ENCODE measurements around the gene AQP1.

AQP1 gene

GRCh38 chr7:30954914-30955313, 43.3 kb downstream of the AQP1 start:
- no peaks in the 10 kb centered on the region for H3K36me3 ChIP-seq
- H3K4me3 ChIP-seq (ENCODE audit: low read depth, low read length) = no peak overlapping the region
- H3K27me3 ChIP-seq = peaks cover 12% of the 10 kb centered on the region
- no peak for DNase-seq
- no peaks in the 10 kb centered on the region for H3K4me1 ChIP-seq
- TF ChIP-seq, protein P1, sequence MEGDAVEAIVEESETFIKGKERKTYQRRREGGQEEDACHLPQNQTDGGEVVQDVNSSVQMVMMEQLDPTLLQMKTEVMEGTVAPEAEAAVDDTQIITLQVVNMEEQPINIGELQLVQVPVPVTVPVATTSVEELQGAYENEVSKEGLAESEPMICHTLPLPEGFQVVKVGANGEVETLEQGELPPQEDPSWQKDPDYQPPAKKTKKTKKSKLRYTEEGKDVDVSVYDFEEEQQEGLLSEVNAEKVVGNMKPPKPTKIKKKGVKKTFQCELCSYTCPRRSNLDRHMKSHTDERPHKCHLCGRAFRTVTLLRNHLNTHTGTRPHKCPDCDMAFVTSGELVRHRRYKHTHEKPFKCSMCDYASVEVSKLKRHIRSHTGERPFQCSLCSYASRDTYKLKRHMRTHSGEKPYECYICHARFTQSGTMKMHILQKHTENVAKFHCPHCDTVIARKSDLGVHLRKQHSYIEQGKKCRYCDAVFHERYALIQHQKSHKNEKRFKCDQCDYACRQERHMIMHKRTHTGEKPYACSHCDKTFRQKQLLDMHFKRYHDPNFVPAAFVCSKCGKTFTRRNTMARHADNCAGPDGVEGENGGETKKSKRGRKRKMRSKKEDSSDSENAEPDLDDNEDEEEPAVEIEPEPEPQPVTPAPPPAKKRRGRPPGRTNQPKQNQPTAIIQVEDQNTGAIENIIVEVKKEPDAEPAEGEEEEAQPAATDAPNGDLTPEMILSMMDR (IDR thresholded peaks at IDR 0.05; ENCODE audit: low read depth, low read length) = no peak
- H3K9me3 ChIP-seq = no peaks in the 10 kb centered on the region

DNA sequence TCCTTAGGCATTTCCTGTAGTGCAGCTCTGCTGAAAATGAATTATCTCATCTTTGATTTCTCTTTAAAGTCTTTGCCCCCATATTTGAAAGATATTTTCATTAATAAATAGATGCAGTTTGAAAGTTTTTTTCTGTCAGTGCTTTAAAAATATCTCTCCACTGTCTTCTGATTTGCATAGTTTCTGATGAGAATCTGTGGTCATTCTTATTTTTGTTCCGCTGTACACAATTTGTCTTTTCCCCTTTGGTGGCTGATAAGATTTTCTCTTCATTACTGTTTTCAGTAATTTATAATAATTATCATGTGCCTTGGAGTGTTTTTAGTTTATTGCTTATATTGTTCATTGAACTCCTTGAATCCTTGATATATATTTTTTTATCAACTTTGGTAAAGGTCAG, 45.1 kb downstream of the AQP1 start:
- Histone ChIP-seq H3K4me1 (no peaks in the 10 kb centered on the region), H3K27me3 (0 out of 2 replicates have a peak, but pooled peaks cover 1% of the 10 kb centered on the region), H3K4me3 (ENCODE audit: low read depth, low read length) (no peak overlapping the region), H3K9me3 (no peaks in the 10 kb centered on the region), H3K36me3 (no peaks in the 10 kb centered on the region)
- TF ChIP-seq, protein P1 (IDR thresholded peaks at IDR 0.05; ENCODE audit: low read depth, low read length) = no peak
- no peak for DNase-seq

DNA sequence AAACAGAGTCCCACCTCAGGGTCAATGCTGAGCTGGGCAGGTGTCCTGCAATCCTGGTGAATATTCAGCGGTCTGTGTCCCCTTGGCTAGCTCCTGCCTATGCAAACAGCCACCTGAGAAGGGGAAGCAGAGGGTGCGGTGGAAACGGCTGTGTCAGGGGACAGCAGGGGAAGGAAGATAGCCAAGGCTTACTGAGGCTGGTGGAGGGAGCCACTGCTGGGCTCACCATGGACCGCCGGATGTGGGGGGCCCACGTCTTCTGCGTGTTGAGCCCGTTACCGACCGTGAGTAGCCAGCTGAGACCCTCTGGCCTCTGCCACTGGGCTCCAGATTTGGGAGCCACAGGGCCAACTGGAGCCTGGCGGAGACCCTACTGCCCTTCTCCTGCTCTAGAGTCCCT, 52.2 kb downstream of the AQP1 start, which contains the start of gene GHRHR:
GHRHR (plus strand) TSS at position 112 of the 400 bp plus-strand sequence; CDS start at position 228, 116 bp downstream.
- Histone ChIP-seq H3K36me3 (no peaks in the 10 kb centered on the region), H3K9me3 (no peaks in the 10 kb centered on the region), H3K4me3 (ENCODE audit: low read depth, low read length) (no peak within 1 kb of the TSS), H3K4me1 (no peaks in the 10 kb centered on the region), H3K27me3 (no peaks in the 10 kb centered on the region)
- TF ChIP-seq, protein P1 (IDR thresholded peaks at IDR 0.05; ENCODE audit: low read depth, low read length) = no peak
- DNase-seq = no peak

GRCh38 chr7:30965372-30965771, 53.7 kb downstream of the AQP1 start:
- TF ChIP-seq, protein P1 (IDR thresholded peaks at IDR 0.05; ENCODE audit: low read depth, low read length) = no peak
- no peaks in the 10 kb centered on the region for H3K36me3 ChIP-seq
- no peak overlapping the region for H3K4me3 ChIP-seq (ENCODE audit: low read depth, low read length)
- DNase-seq = no peak
- no peaks in the 10 kb centered on the region for H3K27me3 ChIP-seq
- no peaks in the 10 kb centered on the region for H3K9me3 ChIP-seq
- H3K4me1 ChIP-seq = no peaks in the 10 kb centered on the region

GRCh38 chr7:30965883-30966282, 54.2 kb downstream of the AQP1 start:
- no peaks in the 10 kb centered on the region for H3K4me1 ChIP-seq
- TF ChIP-seq, protein P1 (IDR thresholded peaks at IDR 0.05; ENCODE audit: low read depth, low read length) = no peak

DNA sequence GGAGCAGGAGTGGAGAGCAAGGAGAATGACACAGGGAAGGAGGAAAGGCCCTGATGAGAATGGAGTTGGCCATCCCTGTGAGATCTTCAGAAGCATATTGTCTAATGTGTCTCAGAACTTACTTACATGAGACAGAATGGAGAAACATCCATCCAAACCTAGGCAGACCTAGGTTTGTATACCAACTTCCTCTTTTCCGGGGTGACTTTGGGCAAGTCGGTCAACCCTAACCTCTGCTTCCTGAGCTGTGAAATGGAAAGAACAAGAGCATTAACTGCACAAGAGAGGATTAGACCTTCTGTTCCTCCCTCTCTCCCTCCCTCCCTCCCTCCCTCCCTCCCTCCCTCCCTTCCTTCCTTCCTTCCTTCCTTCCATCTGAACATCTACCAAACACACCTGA, 56.6 kb downstream of the AQP1 start:
- Histone ChIP-seq H3K27me3 (no peaks in the 10 kb centered on the region), H3K4me3 (ENCODE audit: low read depth, low read length) (no peak overlapping the region), H3K9me3 (no peaks in the 10 kb centered on the region), H3K36me3 (no peaks in the 10 kb centered on the region), H3K4me1 (no peaks in the 10 kb centered on the region)
- DNase-seq = no peak
- TF ChIP-seq, protein P1 (IDR thresholded peaks at IDR 0.05; ENCODE audit: low read depth, low read length) = no peak

More at GRCh38 chr7:30965883-30966282, 54.2 kb downstream of the AQP1 start:
- no peaks in the 10 kb centered on the region for H3K9me3 ChIP-seq
- no peak overlapping the region for H3K4me3 ChIP-seq (ENCODE audit: low read depth, low read length)
- H3K27me3 ChIP-seq = no peaks in the 10 kb centered on the region
- no peak for DNase-seq
- H3K36me3 ChIP-seq = no peaks in the 10 kb centered on the region
